HEK293T (cell line): ENCODE results near the gene PXMP4.

Source experiments
- BHLHE40 ChIP-seq: fragments of 450-650 bp; IDR thresholded peaks from 2 replicates; pipeline ENCODE4 v1.6.1; 2016; ENCODE audit warnings: mild to moderate bottlenecking, moderate library complexity, borderline replicate concordance
- CTBP1 ChIP-seq: fragments of 450-650 bp; IDR thresholded peaks from 2 replicates; pipeline ENCODE4 v1.6.1; 2016; ENCODE audit warnings: borderline replicate concordance
- FOXA1 ChIP-seq: fragments of 450-650 bp; IDR thresholded peaks from 2 replicates; pipeline ENCODE4 v1.6.1; 2016; ENCODE audit warnings: mild to moderate bottlenecking
- FOXK2 ChIP-seq: fragments of 450-650 bp; IDR thresholded peaks from 2 replicates; pipeline ENCODE4 v1.6.1; 2016; ENCODE audit warnings: mild to moderate bottlenecking
- FOXM1 ChIP-seq: fragments of 450-650 bp; IDR thresholded peaks from 2 replicates; pipeline ENCODE4 v1.6.1; 2017; ENCODE audit warnings: mild to moderate bottlenecking, borderline replicate concordance
- HDGF ChIP-seq: fragments of 450-650 bp; IDR thresholded peaks from 2 replicates; pipeline ENCODE4 v1.6.1; 2017; ENCODE audit warnings: antibody characterized with exemption, borderline replicate concordance
- LEF1 ChIP-seq: fragments of 450-650 bp; IDR thresholded peaks from 2 replicates; pipeline ENCODE4 v1.6.1; 2017; ENCODE audit warnings: mild to moderate bottlenecking, borderline replicate concordance
- SP1 ChIP-seq: fragments of 450-650 bp; IDR thresholded peaks from 2 replicates; pipeline ENCODE4 v1.6.1; 2017
- SUZ12 ChIP-seq: fragments of 450-650 bp; IDR thresholded peaks from 2 replicates; pipeline ENCODE4 v1.6.1; 2016; ENCODE audit warnings: mild to moderate bottlenecking

GRCh38 chr20:33744773-33745385 is 24.8 kb upstream of the PXMP4 start:
- TF ChIP-seq SUZ12 (no peak), CTBP1 (no peak), FOXA1 (no peak), FOXK2 (no peak), BHLHE40 (no peak), FOXM1 (no peak), SP1 (no peak), HDGF (no peak), LEF1 (no peak)
